PC-9 (cell line): ENCODE data around the gene FIBCD1. TPM values are rescaled to one million over a fixed set of nuclear protein-coding genes. Genes with fewer than 3 reads are reported as not detected.

Experiments
- BruUV-seq: library from RNA; stranded (reverse); fragments of 400-500 nt; replicated peaks from 2 replicates; lab custom pipeline; 2021; lab: Mats Ljungman, UMichigan
- CTCF ChIA-PET: fragments of 300-600 bp; sonication (Branson Sonifier 250); formaldehyde crosslinking; loops from one replicate; lab custom pipeline; 2022; ENCODE audit warnings: antibody characterized with exemption; lab: Charles Lee
- POLR2A ChIA-PET: fragments of 300-600 bp; sonication (Branson Sonifier 250); formaldehyde crosslinking; loops from one replicate; lab custom pipeline; 2022; ENCODE audit warnings: antibody characterized with exemption; ENCODE audit not compliant: unreplicated experiment; lab: Charles Lee
- DNase-seq, 2 experiments: peaks; one replicate each; pipeline versions ENCODE4 v3.0.0 to v3.0.0-alpha.2; 2015 to 2022; ENCODE audit warnings: mixed read lengths in 1 of 2
- H2AFZ ChIP-seq: fragments of 200-600 bp; sonication (generic); 2 replicates; pipeline ENCODE4 v1.8.1; 2017; ENCODE audit warnings: antibody characterized with exemption
- H3F3A ChIP-seq: fragments of 200-600 bp; sonication (generic); 2 replicates; pipeline ENCODE4 v1.8.1; 2017; ENCODE audit warnings: antibody characterized with exemption, mild to moderate bottlenecking, low read depth; ENCODE audit not compliant: insufficient read depth
- H3K27ac ChIP-seq: fragments of 200-600 bp; sonication (generic); 2 replicates; pipeline ENCODE4 v1.6.1; 2016; ENCODE audit warnings: mixed run types
- H3K27me3 ChIP-seq: fragments of 200-600 bp; sonication (generic); 2 replicates; pipeline ENCODE4 v1.6.1; 2016; ENCODE audit warnings: low read depth, mixed run types; ENCODE audit not compliant: insufficient read depth
- H3K36me3 ChIP-seq: fragments of 200-600 bp; sonication (generic); 2 replicates; pipeline ENCODE4 v1.6.1; 2016; ENCODE audit warnings: low read depth, mixed run types
- H3K4me1 ChIP-seq: fragments of 200-600 bp; sonication (generic); replicated peaks from 2 replicates; pipeline ENCODE4 v1.6.1; 2016; ENCODE audit warnings: mixed run types; ENCODE audit not compliant: insufficient read depth
- H3K4me2 ChIP-seq: fragments of 200-600 bp; sonication (generic); 2 replicates; pipeline ENCODE4 v1.6.1; 2017; ENCODE audit warnings: mixed run types
- H3K4me3 ChIP-seq: fragments of 200-600 bp; sonication (generic); 2 replicates; pipeline ENCODE4 v1.6.1; 2016; ENCODE audit warnings: mixed run types
- H3K79me2 ChIP-seq: fragments of 200-600 bp; sonication (generic); 2 replicates; pipeline ENCODE4 v1.6.1; 2017; ENCODE audit warnings: low read depth, mixed run types
- H3K9me2 ChIP-seq: fragments of 200-600 bp; sonication (generic); 2 replicates; pipeline ENCODE4 v1.8.1; 2017; ENCODE audit warnings: mild to moderate bottlenecking; ENCODE audit not compliant: insufficient read depth
- H3K9me3 ChIP-seq: fragments of 200-600 bp; sonication (generic); 2 replicates; pipeline ENCODE4 v1.8.1; 2016; ENCODE audit warnings: low read depth; ENCODE audit not compliant: insufficient read depth
- H4K20me1 ChIP-seq: fragments of 200-600 bp; sonication (generic); 2 replicates; pipeline ENCODE4 v1.8.1; 2017; ENCODE audit not compliant: insufficient read depth
- EZH2 ChIP-seq: fragments of 200-600 bp; sonication (generic); IDR thresholded peaks from 2 replicates; pipeline ENCODE4 v1.8.0; 2017; ENCODE audit warnings: antibody characterized with exemption, low read depth
- intact Hi-C: fragments of 100-400 bp; cut with micrococcal nuclease; formaldehyde crosslinking; loops from one replicate; pipeline ENCODE4 v1.10.0; 2022; ENCODE audit not compliant: unreplicated experiment
- total RNA-seq: library from RNA; stranded (reverse); gene quantifications from 2 replicates; pipeline ENCODE4 v1.2.3, GENCODE V29; 2021
- TF ChIP-seq, protein P1 (sequence below): fragments of 200-600 bp; sonication (generic); conservative IDR thresholded peaks from 2 replicates; pipeline ENCODE4 v1.6.1; 2017; ENCODE audit warnings: mixed run types, antibody characterized with exemption, mild to moderate bottlenecking, moderate library complexity

FIBCD1 gene
- total RNA-seq, 1 experiment from 2014 or later, result 2.7 TPM

GRCh38 chr9:130975156-130975555 lies 36.1 kb upstream of the FIBCD1 start:
- H3K4me3 ChIP-seq, result no peak overlapping the region
- no peaks in the 10 kb centered on the region for H3K9me3 ChIP-seq
- no peak for DNase-seq
- BruUV-seq, result no TSS peak
- H3K36me3 ChIP-seq, result no peaks in the 10 kb centered on the region
- TF ChIP-seq EZH2, result no peak
- TF ChIP-seq, protein P1, sequence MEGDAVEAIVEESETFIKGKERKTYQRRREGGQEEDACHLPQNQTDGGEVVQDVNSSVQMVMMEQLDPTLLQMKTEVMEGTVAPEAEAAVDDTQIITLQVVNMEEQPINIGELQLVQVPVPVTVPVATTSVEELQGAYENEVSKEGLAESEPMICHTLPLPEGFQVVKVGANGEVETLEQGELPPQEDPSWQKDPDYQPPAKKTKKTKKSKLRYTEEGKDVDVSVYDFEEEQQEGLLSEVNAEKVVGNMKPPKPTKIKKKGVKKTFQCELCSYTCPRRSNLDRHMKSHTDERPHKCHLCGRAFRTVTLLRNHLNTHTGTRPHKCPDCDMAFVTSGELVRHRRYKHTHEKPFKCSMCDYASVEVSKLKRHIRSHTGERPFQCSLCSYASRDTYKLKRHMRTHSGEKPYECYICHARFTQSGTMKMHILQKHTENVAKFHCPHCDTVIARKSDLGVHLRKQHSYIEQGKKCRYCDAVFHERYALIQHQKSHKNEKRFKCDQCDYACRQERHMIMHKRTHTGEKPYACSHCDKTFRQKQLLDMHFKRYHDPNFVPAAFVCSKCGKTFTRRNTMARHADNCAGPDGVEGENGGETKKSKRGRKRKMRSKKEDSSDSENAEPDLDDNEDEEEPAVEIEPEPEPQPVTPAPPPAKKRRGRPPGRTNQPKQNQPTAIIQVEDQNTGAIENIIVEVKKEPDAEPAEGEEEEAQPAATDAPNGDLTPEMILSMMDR, result no peak
- H2AFZ ChIP-seq, result no peak overlapping the region
- peaks cover 38% of the 10 kb centered on the region for H3K27me3 ChIP-seq
- ChIA-PET CTCF (no interaction called here), POLR2A (no interaction called here)
- H3K27ac ChIP-seq, result no peak overlapping the region
- H3K79me2 ChIP-seq, result no peaks in the 10 kb centered on the region
- H3K9me2 ChIP-seq, result no peaks in the 10 kb centered on the region
- H3K4me2 ChIP-seq, result no peak overlapping the region
- intact Hi-C loops, result no loop called here
- H3K4me1 ChIP-seq, result no peaks in the 10 kb centered on the region
- H4K20me1 ChIP-seq, result no peaks in the 10 kb centered on the region
- no peaks in the 10 kb centered on the region; the same call in 1 of the 2 replicates for H3F3A ChIP-seq

- Histone ChIP-seq H3K4me3 (no peak overlapping the region), H3K36me3 (no peaks in the 10 kb centered on the region), H3K9me2 (no peaks in the 10 kb centered on the region), H3K4me1 (no peaks in the 10 kb centered on the region), H3F3A (no peaks in the 10 kb centered on the region; the same call in 1 of the 2 replicates), H3K9me3 (no peaks in the 10 kb centered on the region), H3K27ac (no peak overlapping the region), H3K4me2 (no peak overlapping the region), H4K20me1 (no peaks in the 10 kb centered on the region), H3K79me2 (no peaks in the 10 kb centered on the region), H2AFZ (no peak overlapping the region), H3K27me3 (peaks cover 36% of the 10 kb centered on the region)
- no peak for DNase-seq
- no peak for TF ChIP-seq EZH2
- TF ChIP-seq, protein P1, result no peak
- POLR2A ChIA-PET, result no interaction called here
- no TSS peak for BruUV-seq
- CTCF ChIA-PET, result no interaction called here
- intact Hi-C loops, result no loop called here
These were observed 35.6 kb upstream of the FIBCD1 start for GRCh38 chr9:130974697-130975096.

GRCh38 chr9:130973686-130974281 lies 34.7 kb upstream of the FIBCD1 start:
- Histone ChIP-seq H3K9me2 (no peaks in the 10 kb centered on the region), H3K79me2 (no peaks in the 10 kb centered on the region), H3K4me2 (no peak overlapping the region), H4K20me1 (no peaks in the 10 kb centered on the region), H3F3A (no peaks in the 10 kb centered on the region; the same call in 1 of the 2 replicates), H3K4me1 (no peaks in the 10 kb centered on the region), H3K4me3 (no peak overlapping the region), H3K9me3 (no peaks in the 10 kb centered on the region), H3K27me3 (peaks cover 36% of the 10 kb centered on the region), H3K36me3 (no peaks in the 10 kb centered on the region), H3K27ac (no peak overlapping the region), H2AFZ (no peak overlapping the region)
- no peak for TF ChIP-seq EZH2
- TF ChIP-seq, protein P1, result no peak
- DNase-seq, result no peak
- intact Hi-C loops, result no loop called here
- ChIA-PET POLR2A (no interaction called here), CTCF (no interaction called here)
- BruUV-seq, result no TSS peak
